H1 (cell line): ENCODE measurements around the gene EPSTI1. TPM values are rescaled to one million over a fixed set of nuclear protein-coding genes. Genes with fewer than 3 reads are reported as not detected.

Source experiments
- CTCF ChIA-PET: fragments of 300-600 bp; sonication (Branson Sonifier 250); formaldehyde crosslinking; loops from one replicate; lab custom pipeline; 2021; ENCODE audit not compliant: partially characterized antibody; lab: Charles Lee
- POLR2A ChIA-PET: fragments of 300-600 bp; sonication (Branson Sonifier 250); formaldehyde crosslinking; loops from one replicate; lab custom pipeline; 2021; ENCODE audit warnings: inconsistent platforms; ENCODE audit not compliant: partially characterized antibody; lab: Charles Lee
- DNase-seq, 2 experiments: peaks; one replicate each; pipeline versions ENCODE4 v3.0.0 to v3.0.0-alpha.2; 2010 to 2022; ENCODE audit warnings: low spot score in 2 of 2, low read depth in 1 of 2, mixed read lengths in 1 of 2
- FAIRE-seq: peaks from 2 replicates; lab custom pipeline; 2011; peaks lifted over from hg19 to GRCh38; lab: Jason Lieb, UNC
- H2AFZ ChIP-seq: 2 replicates; pipeline ENCODE4 v1.8.1; 2012; ENCODE audit warnings: low read length, inconsistent platforms
- H2AK5ac ChIP-seq: 2 replicates; pipeline ENCODE4 v1.6.1; 2013; ENCODE audit warnings: low read depth, low read length
- H2BK120ac ChIP-seq: replicated peaks from 2 replicates; pipeline ENCODE3; 2013; ENCODE audit warnings: low read depth, low read length, inconsistent platforms
- H2BK12ac ChIP-seq: 2 replicates; pipeline ENCODE4 v1.6.1; 2013; ENCODE audit warnings: low read depth, low read length
- H2BK15ac ChIP-seq: 2 replicates; pipeline ENCODE4 v1.6.1; 2013; ENCODE audit warnings: low read length
- H2BK20ac ChIP-seq: 2 replicates; pipeline ENCODE4 v1.6.1; 2013; ENCODE audit warnings: low read length
- H2BK5ac ChIP-seq: 2 replicates; pipeline ENCODE4 v1.6.1; 2013; ENCODE audit warnings: low read depth, low read length
- H3K14ac ChIP-seq: 2 replicates; pipeline ENCODE4 v1.6.1; 2013; ENCODE audit warnings: inconsistent platforms; ENCODE audit not compliant: insufficient read length
- H3K18ac ChIP-seq: 2 replicates; pipeline ENCODE4 v1.6.1; 2013; ENCODE audit warnings: low read length; ENCODE audit errors: extremely low read depth
- H3K23ac ChIP-seq: 2 replicates; pipeline ENCODE4 v1.6.1; 2013; ENCODE audit warnings: inconsistent platforms; ENCODE audit not compliant: insufficient read length
- H3K23me2 ChIP-seq: 2 replicates; pipeline ENCODE4 v1.6.1; 2013; ENCODE audit warnings: low read depth, low read length
- H3K27ac ChIP-seq: 2 replicates; pipeline ENCODE4 v1.6.1; 2011; ENCODE audit warnings: low read depth, low read length, inconsistent platforms
- H3K27me3 ChIP-seq, 4 experiments: replicated peaks in 1 of 4; 1 replicate in 1 of 4; 2 replicates in 3 of 4; pipeline versions ENCODE4 v1.6.1 to v1.8.1; 2011 to 2013; ENCODE audit warnings: low read length in 3 of 4, mild to moderate bottlenecking in 3 of 4, inconsistent platforms in 2 of 4, mixed read lengths in 2 of 4, moderate library complexity in 1 of 4; ENCODE audit not compliant: control insufficient read depth in 3 of 4, insufficient read depth in 3 of 4; ENCODE audit errors: extremely low read depth in 1 of 4
- H3K36me3 ChIP-seq, 4 experiments: 2 replicates each; pipeline versions ENCODE4 v1.6.1 to v1.8.1; 2011 to 2013; ENCODE audit warnings: mild to moderate bottlenecking in 4 of 4, low read length in 3 of 4, moderate library complexity in 2 of 4, control low read depth in 1 of 4, inconsistent platforms in 1 of 4; ENCODE audit not compliant: insufficient read depth in 4 of 4, control insufficient read depth in 2 of 4
- H3K4ac ChIP-seq: replicated peaks from 2 replicates; pipeline ENCODE3; 2013; ENCODE audit warnings: low read length, low read depth, mixed read lengths, inconsistent platforms; ENCODE audit not compliant: insufficient read length
- H3K4me1 ChIP-seq, 4 experiments: replicated peaks in 1 of 4; 1 replicate in 1 of 4; 2 replicates in 3 of 4; pipeline versions ENCODE4 v1.6.1 to v1.8.1; 2011 to 2013; ENCODE audit warnings: low read length in 3 of 4, inconsistent platforms in 2 of 4, mixed read lengths in 1 of 4; ENCODE audit not compliant: insufficient read depth in 4 of 4, control insufficient read depth in 3 of 4
- H3K4me2 ChIP-seq, 2 experiments: 2 replicates each; pipeline versions ENCODE4 v1.6.1 to v1.8.1; 2011 to 2013; ENCODE audit warnings: low read depth in 2 of 2, low read length in 2 of 2, control low read depth in 1 of 2, inconsistent platforms in 1 of 2, mild to moderate bottlenecking in 1 of 2; ENCODE audit not compliant: insufficient read depth in 1 of 2
- H3K4me3 ChIP-seq, 4 experiments: fragments of 200-600, 300-600 bp in 1 of 4; sonication (generic), shearing (Covaris generic), sonication (Bioruptor Twin) in 1 of 4; 2 replicates each; pipeline versions ENCODE4 v1.5.1 to v1.8.1; 2011 to 2016; ENCODE audit warnings: low read length in 4 of 4, low read depth in 3 of 4, control low read depth in 2 of 4, inconsistent platforms in 2 of 4, mild to moderate bottlenecking in 2 of 4, mixed read lengths in 1 of 4, moderate library complexity in 1 of 4; ENCODE audit not compliant: insufficient read depth in 2 of 4; ENCODE audit errors: extremely low read depth in 1 of 4
- H3K56ac ChIP-seq: replicated peaks from 2 replicates; pipeline ENCODE3; 2013; ENCODE audit warnings: low read depth, mild to moderate bottlenecking, mixed read lengths, low read length, inconsistent platforms; ENCODE audit not compliant: insufficient read length
- H3K79me1 ChIP-seq: 2 replicates; pipeline ENCODE4 v1.6.1; 2013; ENCODE audit warnings: low read depth, low read length, control low read depth
- H3K79me2 ChIP-seq, 2 experiments: 2 replicates each; pipeline versions ENCODE4 v1.6.1 to v1.8.1; 2012 to 2013; ENCODE audit warnings: low read length in 2 of 2, mild to moderate bottlenecking in 2 of 2, inconsistent platforms in 1 of 2; ENCODE audit not compliant: insufficient read depth in 2 of 2, control insufficient read depth in 1 of 2
- H3K9ac ChIP-seq, 4 experiments: replicated peaks in 1 of 4; 1 replicate in 1 of 4; 2 replicates in 3 of 4; pipeline versions ENCODE4 v1.6.1 to v1.8.1; 2011 to 2013; ENCODE audit warnings: low read depth in 3 of 4, low read length in 3 of 4, control low read depth in 2 of 4, mild to moderate bottlenecking in 2 of 4, moderate library complexity in 2 of 4, inconsistent platforms in 1 of 4; ENCODE audit errors: extremely low read depth in 1 of 4
- H3K9me3 ChIP-seq, 2 experiments: 2 replicates each; pipeline versions ENCODE4 v1.6.1 to v1.8.1; 2012 to 2013; ENCODE audit warnings: mild to moderate bottlenecking in 2 of 2, moderate library complexity in 2 of 2, control low read depth in 1 of 2, inconsistent platforms in 1 of 2, low read depth in 1 of 2, low read length in 1 of 2, mixed read lengths in 1 of 2; ENCODE audit not compliant: insufficient read depth in 2 of 2
- H4K20me1 ChIP-seq, 2 experiments: replicated peaks in 1 of 2; 2 replicates each; pipeline versions ENCODE3 to v1.8.1; 2011 to 2013; ENCODE audit warnings: inconsistent platforms in 2 of 2, low read length in 2 of 2, mild to moderate bottlenecking in 1 of 2; ENCODE audit not compliant: insufficient read depth in 2 of 2, control insufficient read depth in 1 of 2
- H4K5ac ChIP-seq: 2 replicates; pipeline ENCODE4 v1.6.1; 2013; ENCODE audit warnings: low read length, low read depth, mixed read lengths, inconsistent platforms; ENCODE audit not compliant: insufficient read length
- H4K8ac ChIP-seq: 2 replicates; pipeline ENCODE4 v1.8.0; 2013; ENCODE audit warnings: mild to moderate bottlenecking, moderate library complexity, low read length, inconsistent platforms; ENCODE audit not compliant: insufficient read depth; ENCODE audit errors: extremely low read depth
- H4K91ac ChIP-seq: replicated peaks from 2 replicates; pipeline ENCODE3; 2013; ENCODE audit warnings: low read length, mixed read lengths, inconsistent platforms; ENCODE audit not compliant: insufficient read length
- BACH1 ChIP-seq: IDR thresholded peaks from 2 replicates; pipeline ENCODE4 v1.6.1; 2012; ENCODE audit warnings: low read length, improper control_type of control experiment
- CHD1 ChIP-seq: IDR thresholded peaks from 2 replicates; pipeline ENCODE4 v1.6.1; 2012; ENCODE audit warnings: low read depth, low read length, improper control_type of control experiment
- CHD2 ChIP-seq: IDR thresholded peaks from 2 replicates; pipeline ENCODE4 v1.6.1; 2012; ENCODE audit warnings: low read length, improper control_type of control experiment
- CREB1 ChIP-seq: IDR thresholded peaks from 2 replicates; pipeline ENCODE4 v1.6.1; 2012; ENCODE audit warnings: inconsistent platforms
- EGR1 ChIP-seq: IDR thresholded peaks from 2 replicates; pipeline ENCODE4 v1.6.1; 2011; ENCODE audit warnings: low read depth, low read length, borderline replicate concordance
- HDAC6 ChIP-seq: IDR thresholded peaks from one replicate; pipeline ENCODE4 v1.7.1; 2012; ENCODE audit warnings: low read depth, mild to moderate bottlenecking, inconsistent platforms, low read length, moderate library complexity
- KDM4A ChIP-seq: IDR thresholded peaks from one replicate; pipeline ENCODE4 v1.7.1; 2012; ENCODE audit warnings: low read depth, mild to moderate bottlenecking, moderate library complexity, low read length, inconsistent platforms; ENCODE audit not compliant: severe bottlenecking
- MAX ChIP-seq: IDR thresholded peaks from 2 replicates; pipeline ENCODE4 v1.6.1; 2012; ENCODE audit warnings: inconsistent platforms
- NRF1 ChIP-seq: IDR thresholded peaks from 2 replicates; pipeline ENCODE4 v1.6.1; 2011; ENCODE audit warnings: mild to moderate bottlenecking, low read depth, low read length, improper control_type of control experiment
- PHF8 ChIP-seq: fragments of 200-600 bp; sonication (generic); conservative IDR thresholded peaks from 2 replicates; pipeline ENCODE4 v1.7.1; 2012; ENCODE audit warnings: low read depth, mild to moderate bottlenecking, inconsistent platforms, low read length, moderate library complexity
- POLR2AphosphoS5 ChIP-seq: IDR thresholded peaks from 2 replicates; pipeline ENCODE4 v1.6.1; 2011; ENCODE audit warnings: low read depth, low read length
- SIRT6 ChIP-seq: IDR thresholded peaks from one replicate; pipeline ENCODE4 v1.7.1; 2012; ENCODE audit warnings: low read length, inconsistent platforms
- SP1 ChIP-seq: IDR thresholded peaks from 2 replicates; pipeline ENCODE4 v1.6.1; 2011; ENCODE audit warnings: low read depth, low read length
- TEAD4 ChIP-seq: IDR thresholded peaks from 2 replicates; pipeline ENCODE4 v1.6.1; 2012; ENCODE audit warnings: low read depth, low read length, inconsistent platforms, mixed read lengths
- ZNF274 ChIP-seq: IDR thresholded peaks from 2 replicates; pipeline ENCODE4 v1.7.0; 2012; ENCODE audit warnings: low read length, borderline replicate concordance; ENCODE audit errors: extremely low read depth
- WGBS, 2 experiments: shearing (Covaris generic) in 1 of 2; methylation state at CpG; one replicate each; pipeline versions ENCODE4 v1.1.6 to v1.1.7; 2013 to 2015; ENCODE audit warnings: low lambda C conversion rate in 2 of 2, mixed read lengths in 2 of 2, inconsistent platforms in 1 of 2, low coverage in 1 of 2, missing lambda C conversion rate in 1 of 2; ENCODE audit not compliant: insufficient replicate concordance in 2 of 2, insufficient coverage in 1 of 2, insufficient read length in 1 of 2; ENCODE audit errors: extremely low coverage in 1 of 2, missing lambda C conversion rate in 1 of 2; 5-methylcytosine and 5-hydroxymethylcytosine counted together
- polyA plus RNA-seq, 7 experiments: library from polyadenylated mRNA; depleted of rRNA in 3 of 7; stranded (reverse) in 5 of 7; unstranded in 2 of 7; fragments of >200 nt in 5 of 7; fragments of 200-250 nt in 2 of 7; gene quantifications; 1 replicate in 5 of 7; 2 replicates in 1 of 7; 4 replicates in 1 of 7; pipeline versions ENCODE4 v1.2.1 to v1.2.3, GENCODE V29; 2011 to 2013; ENCODE audit warnings: missing spikeins in 2 of 7, mixed read lengths in 2 of 7
- total RNA-seq: library from RNA; stranded (reverse); fragmentation: NEBNext Ultra II Directional; extraction: Animal tissue kit (Norgen Biotek cat#: 25700); gene quantifications from 2 replicates; pipeline ENCODE4 v1.2.1, GENCODE V29; 2021

The EPSTI1 gene
- total and polyA plus RNA-seq, 2 of the 8 experiments (the other 6 are each of a cell fraction or from before 2014, with no cell fraction given), result 0.23 to 0.37 TPM

GRCh38 chr13:42880056-42880605, 111.9 kb downstream of the EPSTI1 start:
- H3K27ac ChIP-seq, result no peak overlapping the region
- peak overlapping the region; percentile 12; the same call in 1 of the 2 replicates for H2BK5ac ChIP-seq
- ChIA-PET POLR2A (interaction anchor here (10.6 kb wide), 1 partner anchor 17 kb away, joined by 142 read pairs; no protein-coding TSS in a partner anchor), CTCF (interaction anchor here (0.7 to 1.3 kb wide), 2 partner anchors 89 to 252 kb away, joined by 3 read pairs; no protein-coding TSS in a partner anchor)
- no peak overlapping the region for H3K9ac ChIP-seq
- no peaks in the 10 kb centered on the region; a peak in 1 of 7 replicates for H3K27me3 ChIP-seq
- H2BK20ac ChIP-seq, result peak overlapping the region; percentile 35; the same call in 1 of the 2 replicates
- H3K36me3 ChIP-seq, result no peaks in the 10 kb centered on the region
- H4K8ac ChIP-seq, result no peak overlapping the region
- H4K5ac ChIP-seq, result no peak overlapping the region
- H3K4me1 ChIP-seq, result peaks cover 3 to 12% (median 7%) of the 10 kb centered on the region in 4 experiments; a peak in 4 of 7 replicates
- H3K14ac ChIP-seq, result no peak overlapping the region
- no peak overlapping the region for H3K23ac ChIP-seq
- peaks cover 4% of the 10 kb centered on the region for H3K23me2 ChIP-seq
- H2BK15ac ChIP-seq, result peak overlapping the region; percentile 19; the same call in 1 of the 2 replicates
- 84% methylated on average over 8 of the region's 8 CpGs; no CpG with 5 or more reads in 1 of the 2 experiments for WGBS, 2 experiments
- H3K79me1 ChIP-seq, result no peaks in the 10 kb centered on the region
- H2BK12ac ChIP-seq, result 0 out of 2 replicates have a peak overlapping the region, but pooled peaks have one; percentile 52
- no peak overlapping the region for H3K4me3 ChIP-seq
- H3K18ac ChIP-seq, result 0 out of 2 replicates have a peak overlapping the region, but pooled peaks have one; percentile 63
- H3K9me3 ChIP-seq, result no peaks in the 10 kb centered on the region; a peak in 1 of 4 replicates
- H3K4ac ChIP-seq, result no peak overlapping the region
- no peak overlapping the region for H3K56ac ChIP-seq
- peak; percentile 19 for FAIRE-seq
- no peak overlapping the region for H2AK5ac ChIP-seq
- no peak overlapping the region for H2AFZ ChIP-seq
- H4K91ac ChIP-seq, result peak overlapping the region; percentile 47
- DNase-seq, result no peak
- H2BK120ac ChIP-seq, result no peak overlapping the region
- H3K4me2 ChIP-seq, result no peak overlapping the region
- H4K20me1 ChIP-seq, result no peaks in the 10 kb centered on the region
- H3K79me2 ChIP-seq, result no peaks in the 10 kb centered on the region
- TF ChIP-seq EGR1, result no peak
- no peak for TF ChIP-seq BACH1
- TF ChIP-seq MAX, result no peak
- TF ChIP-seq CHD1, result no peak
- TF ChIP-seq ZNF274, result no peak
- no peak for TF ChIP-seq SIRT6
- TF ChIP-seq PHF8, result no peak
- no peak for TF ChIP-seq CHD2
- TF ChIP-seq SP1, result no peak
- TF ChIP-seq CREB1, result no peak
- TF ChIP-seq TEAD4, result no peak
- TF ChIP-seq NRF1, result no peak
- no peak for TF ChIP-seq POLR2AphosphoS5
- TF ChIP-seq HDAC6, result no peak
- no peak for TF ChIP-seq KDM4A
